Vagina (tissue), 2 donors: ENCODE results near the gene FAM210A.

Experiments used
- POLR2A ChIP-seq, 2 donors: fragments of 450-650 bp; IDR thresholded peaks; one replicate each; pipeline ENCODE4 v1.6.1; 2017; ENCODE audit warnings: antibody characterized with exemption in 2 of 2, mild to moderate bottlenecking in 2 of 2, moderate library complexity in 2 of 2
- POLR2AphosphoS5 ChIP-seq, 2 donors: sonication (generic); formaldehyde crosslinking; IDR thresholded peaks; one replicate each; pipeline ENCODE4 v1.9.0; 2017; ENCODE audit warnings: antibody characterized with exemption in 2 of 2, mild to moderate bottlenecking in 2 of 2, low read depth in 1 of 2; ENCODE audit not compliant: insufficient read depth in 1 of 2
- TF ChIP-seq, protein P1 (sequence below), 3 experiments: fragments of 450-650 bp in 2 of 3; fragments of 200-600 bp in 1 of 3; sonication (generic) in 1 of 3; IDR thresholded peaks; one replicate each; pipeline ENCODE4 v1.5.1; 2017 to 2019; ENCODE audit warnings: antibody characterized with exemption in 3 of 3, mild to moderate bottlenecking in 2 of 3, moderate library complexity in 2 of 3

GRCh38 chr18:13726972-13727331 lies 594 bp upstream of the FAM210A start:
- TF ChIP-seq POLR2A (IDR thresholded peaks at IDR 0.05) (no peak), POLR2AphosphoS5 (IDR thresholded peaks at IDR 0.05; ENCODE audit: insufficient read depth in 1 of 2, low read depth in 1 of 2) (no peak)
- TF ChIP-seq, protein P1, sequence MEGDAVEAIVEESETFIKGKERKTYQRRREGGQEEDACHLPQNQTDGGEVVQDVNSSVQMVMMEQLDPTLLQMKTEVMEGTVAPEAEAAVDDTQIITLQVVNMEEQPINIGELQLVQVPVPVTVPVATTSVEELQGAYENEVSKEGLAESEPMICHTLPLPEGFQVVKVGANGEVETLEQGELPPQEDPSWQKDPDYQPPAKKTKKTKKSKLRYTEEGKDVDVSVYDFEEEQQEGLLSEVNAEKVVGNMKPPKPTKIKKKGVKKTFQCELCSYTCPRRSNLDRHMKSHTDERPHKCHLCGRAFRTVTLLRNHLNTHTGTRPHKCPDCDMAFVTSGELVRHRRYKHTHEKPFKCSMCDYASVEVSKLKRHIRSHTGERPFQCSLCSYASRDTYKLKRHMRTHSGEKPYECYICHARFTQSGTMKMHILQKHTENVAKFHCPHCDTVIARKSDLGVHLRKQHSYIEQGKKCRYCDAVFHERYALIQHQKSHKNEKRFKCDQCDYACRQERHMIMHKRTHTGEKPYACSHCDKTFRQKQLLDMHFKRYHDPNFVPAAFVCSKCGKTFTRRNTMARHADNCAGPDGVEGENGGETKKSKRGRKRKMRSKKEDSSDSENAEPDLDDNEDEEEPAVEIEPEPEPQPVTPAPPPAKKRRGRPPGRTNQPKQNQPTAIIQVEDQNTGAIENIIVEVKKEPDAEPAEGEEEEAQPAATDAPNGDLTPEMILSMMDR (IDR thresholded peaks at IDR 0.05): no peak
